ENCODE data around the gene PLA2G10. TPM values are rescaled to one million over a fixed set of nuclear protein-coding genes. Genes with fewer than 3 reads are reported as not detected.

Gene PLA2G10
- total RNA-seq, 1 donor from 2014 or later, result not detected

- TF ChIP-seq CTCF (IDR thresholded peaks at IDR 0.05; ENCODE audit: insufficient read depth, low read depth, low read length), result no peak
- no peak for TF ChIP-seq EZH2 (IDR thresholded peaks at IDR 0.05; ENCODE audit: insufficient read depth, low read length)
- Histone ChIP-seq H3K4me3 (ENCODE audit: insufficient read depth, low read depth, low read length) (no peak overlapping the region), H3K9me3 (ENCODE audit: insufficient read depth, low read depth, low read length) (no peaks in the 10 kb centered on the region), H3K4me2 (ENCODE audit: low read length) (no peak overlapping the region), H4K20me1 (ENCODE audit: insufficient read depth, low read length) (no peaks in the 10 kb centered on the region), H3K27me3 (ENCODE audit: insufficient read depth, low read length) (no peaks in the 10 kb centered on the region), H3K9ac (ENCODE audit: low read length) (no peak overlapping the region), H3K36me3 (ENCODE audit: insufficient read depth, low read length) (peaks cover 31% of the 10 kb centered on the region), H3K27ac (ENCODE audit: low read depth, low read length) (no peak overlapping the region), H3K79me2 (ENCODE audit: insufficient read depth, low read length) (no peaks in the 10 kb centered on the region), H3K4me1 (ENCODE audit: insufficient read depth, low read length) (no peaks in the 10 kb centered on the region), H2AFZ (ENCODE audit: low read depth, low read length) (no peak overlapping the region)
- Mint-ChIP-seq H3K9me3 (ENCODE audit: unreplicated experiment) (no peaks in the 10 kb centered on the region), H3K36me3 (ENCODE audit: low read depth, unreplicated experiment) (peaks cover 20% of the 10 kb centered on the region), H3K27ac (ENCODE audit: unreplicated experiment) (no peak overlapping the region), H3K27me3 (ENCODE audit: low read depth, unreplicated experiment) (no peaks in the 10 kb centered on the region), H3K4me3 (ENCODE audit: unreplicated experiment) (no peak overlapping the region), H3K4me1 (ENCODE audit: low read depth, unreplicated experiment) (no peaks in the 10 kb centered on the region)
- no peak for DNase-seq (ENCODE audit: low read depth)
- FAIRE-seq, result no peak
Measured at GRCh38 chr16:14668556-14669223, 25.4 kb downstream of the PLA2G10 start.

- Histone ChIP-seq H3K36me3 (ENCODE audit: insufficient read depth, low read length) (peaks cover 35% of the 10 kb centered on the region), H4K20me1 (ENCODE audit: insufficient read depth, low read length) (no peaks in the 10 kb centered on the region), H3K79me2 (ENCODE audit: insufficient read depth, low read length) (no peaks in the 10 kb centered on the region), H3K4me2 (ENCODE audit: low read length) (no peak overlapping the region), H3K4me3 (ENCODE audit: insufficient read depth, low read depth, low read length) (no peak overlapping the region), H3K27ac (ENCODE audit: low read depth, low read length) (no peak overlapping the region), H3K9me3 (ENCODE audit: insufficient read depth, low read depth, low read length) (no peaks in the 10 kb centered on the region), H3K9ac (ENCODE audit: low read length) (no peak overlapping the region), H3K27me3 (ENCODE audit: insufficient read depth, low read length) (no peaks in the 10 kb centered on the region), H3K4me1 (ENCODE audit: insufficient read depth, low read length) (no peaks in the 10 kb centered on the region), H2AFZ (ENCODE audit: low read depth, low read length) (no peak overlapping the region)
- no peaks in the 10 kb centered on the region for H3K9me3 Mint-ChIP-seq (ENCODE audit: unreplicated experiment)
- TF ChIP-seq EZH2 (IDR thresholded peaks at IDR 0.05; ENCODE audit: insufficient read depth, low read length) (no peak), CTCF (IDR thresholded peaks at IDR 0.05; ENCODE audit: insufficient read depth, low read depth, low read length) (no peak)
- H3K27me3 Mint-ChIP-seq (ENCODE audit: low read depth, unreplicated experiment), result no peaks in the 10 kb centered on the region
- H3K36me3 Mint-ChIP-seq (ENCODE audit: low read depth, unreplicated experiment), result peaks cover 20% of the 10 kb centered on the region
- no peak overlapping the region for H3K4me3 Mint-ChIP-seq (ENCODE audit: unreplicated experiment)
- DNase-seq (ENCODE audit: low read depth), result no peak
- no peak for FAIRE-seq
- H3K27ac Mint-ChIP-seq (ENCODE audit: unreplicated experiment), result no peak overlapping the region
- no peaks in the 10 kb centered on the region for H3K4me1 Mint-ChIP-seq (ENCODE audit: low read depth, unreplicated experiment)
Measured at GRCh38 chr16:14667347-14668266, 26.5 kb downstream of the PLA2G10 start.
